Activated naive CD4-positive, alpha-beta T cell (primary cell): Measurements from ENCODE around the gene PWWP2A.
"Not testable (repeated sequence)": the region's sequence is repeated elsewhere in the genome, so short reads cannot be mapped to it uniquely, and the experiment has no call there.

Experiments
- DNase-seq, 4 experiments: peaks; one replicate each; lab custom pipeline; 2025; lab: John Stamatoyannopoulos, UW

PWWP2A gene

GRCh38 chr5:160076997-160077396 is 42.3 kb downstream of the PWWP2A start:
- no peak for DNase-seq

DNA sequence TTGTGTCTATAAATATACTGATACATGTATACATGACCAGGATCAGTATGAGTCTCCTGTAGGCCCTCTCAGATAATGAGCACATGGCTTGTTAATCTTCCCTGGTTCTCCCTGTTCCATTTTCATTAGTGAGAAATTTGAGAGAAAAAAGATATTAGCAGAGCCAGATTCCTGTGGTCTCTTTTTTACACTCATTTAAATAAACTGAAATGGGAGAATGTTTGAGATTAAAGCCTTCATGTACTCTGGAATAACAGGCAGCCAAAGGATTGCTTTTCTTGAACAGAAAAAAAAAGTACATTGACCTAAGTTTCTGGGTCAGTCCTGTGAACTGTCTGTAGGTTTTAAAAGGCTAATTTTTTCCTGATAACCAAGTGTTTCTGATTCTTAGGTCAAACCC is 44.2 kb downstream of the PWWP2A start:
- DNase-seq = no peak

DNA sequence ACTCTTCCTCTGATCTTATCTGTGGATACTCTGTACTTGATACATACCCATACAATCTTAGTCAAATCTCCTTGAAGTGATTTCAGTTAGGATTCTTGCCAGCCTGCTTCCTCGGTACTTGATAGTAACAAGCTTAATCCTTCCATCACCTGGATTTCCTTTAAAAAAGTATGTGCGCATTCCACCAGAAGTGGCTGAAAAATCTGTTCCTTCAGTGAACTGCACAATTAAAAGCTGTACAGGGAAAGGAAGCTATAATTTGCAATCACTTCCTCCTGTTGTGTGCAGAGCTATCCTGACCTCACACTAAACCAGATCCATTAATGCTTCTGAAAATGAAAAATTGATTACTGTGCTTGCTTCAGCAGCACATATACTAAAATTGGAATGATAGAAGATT is 47.3 kb downstream of the PWWP2A start:
- DNase-seq = no peak

- no peak for DNase-seq
Measured at GRCh38 chr5:160071516-160071915, 47.7 kb downstream of the PWWP2A start.

DNA sequence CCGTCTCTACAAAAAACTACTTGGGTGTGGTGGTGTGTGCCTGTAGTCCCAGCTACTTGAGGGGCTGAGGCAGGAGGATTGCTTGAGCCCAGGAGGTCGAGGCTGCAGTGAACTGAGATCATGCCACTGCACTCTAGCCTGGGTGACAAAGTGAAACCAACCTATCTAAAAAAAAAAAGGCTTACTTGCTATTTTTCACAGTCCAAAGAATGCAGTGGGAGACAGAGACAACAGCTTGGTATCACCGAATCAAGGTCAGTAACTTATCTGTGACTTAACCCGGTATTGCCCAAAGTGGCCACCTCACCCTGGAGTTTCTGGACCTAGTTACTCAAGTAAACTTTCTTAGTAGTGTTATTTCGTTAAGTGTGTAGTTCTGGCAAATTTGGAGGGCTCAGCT is 50.1 kb downstream of the PWWP2A start:
- not testable (repeated sequence) for DNase-seq

DNA sequence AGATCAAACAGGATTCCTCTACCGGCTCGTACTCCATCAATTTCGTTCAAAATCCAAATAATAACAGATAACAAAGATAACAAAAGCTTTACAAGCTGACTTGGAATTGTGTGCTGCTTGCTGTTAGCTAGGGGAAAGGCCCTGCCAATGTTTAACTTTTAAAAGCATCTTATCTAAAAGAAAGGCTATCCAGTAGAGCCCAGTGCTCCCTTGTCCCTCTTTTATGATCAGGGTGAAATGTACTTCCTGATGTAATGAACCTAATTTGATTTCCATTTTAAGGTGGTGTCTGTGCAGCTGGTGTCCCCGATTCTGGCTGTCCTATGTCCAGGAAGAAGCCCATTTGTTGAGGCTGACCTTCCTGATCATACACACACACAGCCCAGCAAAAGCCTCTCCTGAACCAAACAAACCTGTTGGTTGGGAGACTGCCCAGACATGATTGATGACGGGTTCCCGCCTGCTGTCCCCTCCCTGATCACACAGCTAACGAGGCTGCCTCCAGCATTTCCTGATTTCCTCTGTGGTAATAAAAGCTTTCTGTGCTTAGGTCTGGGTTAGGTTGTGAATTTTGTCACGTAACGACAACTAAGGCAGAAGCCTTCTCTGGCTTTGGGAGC is 54.1 kb downstream of the PWWP2A start:
- DNase-seq = no peak

GRCh38 chr5:160064417-160064810 is 54.8 kb downstream of the PWWP2A start:
- no peak for DNase-seq

DNA sequence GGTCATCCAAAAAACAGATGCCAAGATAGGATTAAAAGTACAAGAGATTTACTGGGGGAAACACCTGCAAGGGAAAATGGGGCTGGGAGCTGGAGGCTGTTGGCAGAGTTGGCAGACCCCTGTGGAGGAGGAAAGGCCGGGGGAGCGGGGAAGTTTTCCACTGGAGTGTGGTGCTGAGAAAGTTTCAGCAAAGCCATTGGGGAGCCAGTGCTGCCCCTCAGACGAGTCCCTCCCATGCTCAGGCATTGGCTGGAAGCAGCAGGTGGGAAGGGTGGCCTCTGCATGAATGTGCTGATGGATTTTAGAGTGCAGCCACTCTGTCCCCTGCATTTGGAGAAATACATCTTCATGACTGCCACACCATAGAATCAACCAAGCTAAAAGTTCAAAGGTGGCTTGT is 57.5 kb downstream of the PWWP2A start:
- no peak for DNase-seq

GRCh38 chr5:160060001-160060400 is 59.2 kb downstream of the PWWP2A start:
- DNase-seq = no peak

GRCh38 chr5:160057256-160057655 is 62.0 kb downstream of the PWWP2A start:
- no peak for DNase-seq

GRCh38 chr5:160054831-160055230 is 64.4 kb downstream of the PWWP2A start:
- DNase-seq = no peak

DNA sequence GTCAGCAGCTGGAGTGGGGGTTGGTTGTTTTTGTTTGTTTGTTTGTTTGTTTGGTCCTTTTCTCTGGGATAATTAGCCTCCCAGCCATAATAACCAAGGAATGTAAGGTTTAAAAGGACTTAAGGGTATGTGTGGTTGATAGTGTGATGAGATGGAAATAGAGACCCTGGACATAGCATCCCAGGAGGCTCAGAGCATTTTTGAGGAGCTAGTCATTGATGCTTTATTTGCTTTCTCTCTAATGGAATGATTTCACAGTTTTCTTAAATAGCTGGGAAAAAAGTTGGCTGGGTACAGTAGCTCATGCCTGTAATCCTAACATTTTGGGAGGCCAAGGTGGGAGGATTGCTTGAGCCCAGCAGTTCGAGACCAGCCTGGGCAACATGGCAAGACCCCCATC is 65.2 kb downstream of the PWWP2A start:
- DNase-seq = no peak

- no peak for DNase-seq
Measured at GRCh38 chr5:160049099-160049498, 70.2 kb downstream of the PWWP2A start.

- DNase-seq = no peak
Measured at GRCh38 chr5:160048131-160048530, 71.1 kb downstream of the PWWP2A start.

DNA sequence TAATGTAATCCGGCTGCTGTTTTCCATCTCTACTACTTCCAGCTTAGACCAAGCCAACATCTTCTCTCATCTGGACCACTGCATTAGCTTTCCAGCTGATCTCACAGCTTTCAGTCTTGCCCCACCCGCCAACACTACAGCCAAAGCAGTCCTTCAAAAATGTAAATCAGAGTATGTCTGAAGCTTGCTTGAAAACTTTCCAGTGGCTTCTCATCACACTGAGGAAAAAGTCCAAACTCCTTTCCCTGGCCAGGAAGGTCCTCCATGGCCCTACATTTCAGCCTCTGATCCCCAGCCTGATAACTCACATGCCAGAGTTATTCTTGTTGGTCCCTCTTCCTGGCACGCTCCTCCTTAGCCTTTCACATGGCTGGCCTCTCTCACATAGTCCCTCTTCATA is 71.8 kb downstream of the PWWP2A start:
- DNase-seq = no peak

GRCh38 chr5:160044967-160045366 is 74.3 kb downstream of the PWWP2A start:
- DNase-seq = no peak

GRCh38 chr5:160044391-160044804 is 74.9 kb downstream of the PWWP2A start:
- DNase-seq = no peak

GRCh38 chr5:160042671-160043070 is 76.6 kb downstream of the PWWP2A start:
- no peak for DNase-seq
